K562 (cell line): ENCODE measurements around the gene KCNK6. TPM values are rescaled to one million over a fixed set of nuclear protein-coding genes. Genes with fewer than 3 reads are reported as not detected.

ENCODE experiments used
- ARID1B ChIP-seq: fragments of 450-650 bp; IDR thresholded peaks from 2 replicates; pipeline ENCODE4 v1.6.1; 2016; ENCODE audit warnings: antibody characterized with exemption, mild to moderate bottlenecking, inconsistent platforms
- ATF6 ChIP-seq: sonication (generic); formaldehyde crosslinking; IDR thresholded peaks from 2 replicates; pipeline ENCODE4 v1.4.0; 2020; ENCODE audit warnings: mild to moderate bottlenecking, missing genetic modification reagents
- CBX2 ChIP-seq: fragments of 200-600 bp; sonication (generic); IDR thresholded peaks from one replicate; pipeline ENCODE4 v1.6.1; 2012; ENCODE audit warnings: mild to moderate bottlenecking, low read length, inconsistent platforms; ENCODE audit not compliant: insufficient read depth, poor library complexity, severe bottlenecking
- CGGBP1 ChIP-seq: fragments of 250-450 bp; sonication (Bioruptor Pico); IDR thresholded peaks from 2 replicates; pipeline ENCODE4 v1.9.0; 2021; ENCODE audit warnings: mild to moderate bottlenecking
- CREBBP ChIP-seq: IDR thresholded peaks from one replicate; pipeline ENCODE4 v1.6.1; 2012; ENCODE audit warnings: low read depth, mild to moderate bottlenecking, control low read depth, inconsistent platforms, low read length
- EHMT2 ChIP-seq: fragments of 450-650 bp; IDR thresholded peaks from 2 replicates; pipeline ENCODE4 v1.6.1; 2018; ENCODE audit warnings: antibody characterized with exemption
- HNRNPLL ChIP-seq: fragments of 200-400 bp; formaldehyde crosslinking; IDR thresholded peaks from 2 replicates; pipeline ENCODE4 v1.6.1; 2017; ENCODE audit warnings: low read length, low read depth, mild to moderate bottlenecking; ENCODE audit not compliant: poor library complexity, severe bottlenecking
- KDM1A ChIP-seq, 2 experiments: fragments of 450-650 bp; IDR thresholded peaks; 2 replicates each; pipeline ENCODE4 v1.6.1; 2016; ENCODE audit warnings: mild to moderate bottlenecking in 2 of 2
- KDM4B ChIP-seq, 2 experiments: fragments of 450-650 bp in 1 of 2; sonication (generic) in 1 of 2; IDR thresholded peaks; 2 replicates each; pipeline ENCODE4 v1.6.1; 2016 to 2017; ENCODE audit warnings: borderline replicate concordance in 2 of 2, antibody characterized with exemption in 1 of 2, low read depth in 1 of 2, mild to moderate bottlenecking in 1 of 2
- LARP7 ChIP-seq: fragments of 450-650 bp; IDR thresholded peaks from 2 replicates; pipeline ENCODE4 v1.6.1; 2016
- NKRF ChIP-seq: fragments of 450-650 bp; IDR thresholded peaks from 2 replicates; pipeline ENCODE4 v1.6.1; 2016; ENCODE audit warnings: borderline replicate concordance
- RBBP5 ChIP-seq: fragments of 200-600 bp; sonication (generic); IDR thresholded peaks from 2 replicates; pipeline ENCODE4 v1.6.1; 2012; ENCODE audit warnings: borderline replicate concordance, mild to moderate bottlenecking, low read length, control low read depth, inconsistent platforms; ENCODE audit not compliant: insufficient read depth, poor library complexity, severe bottlenecking
- SMARCC2 ChIP-seq: fragments of 450-650 bp; IDR thresholded peaks from 2 replicates; pipeline ENCODE4 v1.6.1; 2017; ENCODE audit warnings: antibody characterized with exemption, moderate library complexity, mild to moderate bottlenecking, low read depth
- SMARCE1 ChIP-seq: fragments of 450-650 bp; IDR thresholded peaks from 2 replicates; pipeline ENCODE4 v1.7.1; 2016; ENCODE audit warnings: mild to moderate bottlenecking
- TAL1 ChIP-seq: fragments of 450-650 bp; IDR thresholded peaks from 2 replicates; pipeline ENCODE4 v1.6.1; 2016; ENCODE audit warnings: mild to moderate bottlenecking
- UBTF ChIP-seq, 2 experiments: IDR thresholded peaks; 2 replicates each; pipeline ENCODE4 v1.6.1; 2012; ENCODE audit warnings: improper control_type of control experiment in 2 of 2, low read depth in 2 of 2, low read length in 2 of 2, borderline replicate concordance in 1 of 2
- ZC3H4 ChIP-seq: sonication (generic); formaldehyde crosslinking; IDR thresholded peaks from 2 replicates; pipeline ENCODE4 v1.9.0; 2021; ENCODE audit warnings: missing genetic modification reagents, borderline replicate concordance
- ZNF124 ChIP-seq: sonication (generic); formaldehyde crosslinking; IDR thresholded peaks from 2 replicates; pipeline ENCODE4 v1.8.1; 2022; ENCODE audit warnings: missing genetic modification reagents
- ZNF174 ChIP-seq: fragments of 250-450 bp; sonication (Bioruptor Pico); IDR thresholded peaks from 2 replicates; pipeline ENCODE4 v1.4.0; 2020; ENCODE audit warnings: mild to moderate bottlenecking
- ZNF551 ChIP-seq: fragments of 250-450 bp; sonication (Bioruptor Pico); IDR thresholded peaks from 2 replicates; pipeline ENCODE4 v1.5.0; 2021; ENCODE audit warnings: mild to moderate bottlenecking, moderate library complexity
- ZNF586 ChIP-seq: fragments of 450-650 bp; formaldehyde crosslinking; conservative IDR thresholded peaks from 2 replicates; pipeline ENCODE4 v1.4.0; 2020; ENCODE audit warnings: mild to moderate bottlenecking, moderate library complexity
- polyA plus RNA-seq, 8 experiments: library from polyadenylated mRNA; depleted of rRNA in 4 of 8; stranded (reverse) in 5 of 8; unstranded in 3 of 8; fragments of >200 nt; fragmentation: Nextera tagmentation in 2 of 8; fragmentation: Illumina TruSeq in 1 of 8; extraction: Ambion mirVana in 2 of 8; extraction: Trizol in 1 of 8; gene quantifications; 2 replicates each; pipeline versions ENCODE4 v1.2.1 to v1.2.3, GENCODE V29; 2011 to 2014; ENCODE audit warnings: inconsistent platforms in 1 of 8, missing spikeins in 1 of 8
- total RNA-seq, 7 experiments: library from RNA; depleted of rRNA in 6 of 7; stranded (reverse); fragments of >200 nt in 6 of 7; fragmentation: Illumina TruSeq in 2 of 7; extraction: Trizol in 2 of 7; gene quantifications; 2 replicates each; pipeline versions ENCODE4 v1.2.1 to v1.2.3, GENCODE V29; 2011 to 2021; ENCODE audit warnings: low replicate concordance in 1 of 7

KCNK6 gene
- total and polyA plus RNA-seq, 9 of the 15 experiments (the other 6 are each of a cell fraction or from before 2014, with no cell fraction given): 0.05 to 0.42 (median 0.15) TPM

- TF ChIP-seq ATF6 (CRISPR knock-in tag): 0 out of 2 replicates have a peak, but pooled peaks have one; percentile 20
- 0 out of 4 replicates have a peak, but pooled peaks of 1 of the 2 experiments have one; percentile 4 for TF ChIP-seq KDM4B (IDR thresholded peaks at IDR 0.05; ENCODE audit: borderline replicate concordance in 2 of 2, low read depth in 1 of 2)
- TF ChIP-seq HNRNPLL: no peak
- peak; percentile 70; the same call in 1 of the 2 replicates for TF ChIP-seq SMARCE1
- TF ChIP-seq SMARCC2: 0 out of 2 replicates have a peak, but pooled peaks have one; percentile 0
- TF ChIP-seq ZC3H4 (CRISPR knock-in tag): 0 out of 2 replicates have a peak, but pooled peaks have one; percentile 30
- TF ChIP-seq ZNF174 (CRISPR knock-in tag): no peak
- TF ChIP-seq CGGBP1 (CRISPR knock-in tag): no peak
- no peak for TF ChIP-seq ZNF586 (CRISPR knock-in tag)
- TF ChIP-seq ZNF551 (CRISPR knock-in tag): no peak
- TF ChIP-seq RBBP5: peak; percentile 41
- TF ChIP-seq LARP7: no peak
- TF ChIP-seq CBX2: no peak
- TF ChIP-seq EHMT2: no peak
- 0 out of 4 replicates have a peak, but pooled peaks of 1 of the 2 experiments have one; percentile 9 for TF ChIP-seq UBTF (IDR thresholded peaks at IDR 0.05; ENCODE audit: borderline replicate concordance in 1 of 2, low read depth in 2 of 2, low read length in 2 of 2)
- TF ChIP-seq ARID1B: 0 out of 2 replicates have a peak, but pooled peaks have one; percentile 20
- no peak for TF ChIP-seq CREBBP
- peak; percentile 55; the same call in 1 of the 2 replicates for TF ChIP-seq NKRF
- TF ChIP-seq ZNF124: no peak
- TF ChIP-seq KDM1A (IDR thresholded peaks at IDR 0.05): no peak
- no peak for TF ChIP-seq TAL1
Measured at GRCh38 chr19:38375098-38375493, 55.5 kb downstream of the KCNK6 start (continued).
